ENCODE data around the gene ACTR10.

GRCh38 chr14:58281969-58282368 is 82.0 kb downstream of the ACTR10 start:
- TF ChIP-seq CTCF (conservative IDR thresholded peaks at IDR 0.05) (no peak), ZFX (IDR thresholded peaks at IDR 0.05) (no peak)
